Naive thymus-derived CD4-positive, alpha-beta T cell (primary cell): Measurements from ENCODE around the gene IGSF5. TPM values are rescaled to one million over a fixed set of nuclear protein-coding genes. Genes with fewer than 3 reads are reported as not detected.
A peak's percentile ranks its signal among the peaks of the same experiment; 100 is the strongest.

Experiments
- ATAC-seq: fragments of 150-1000 bp; cut with Tn5 transposase; 2 replicates; pipeline ENCODE4 v1.10.0; 2021; ENCODE audit warnings: mild to moderate bottlenecking, moderate library complexity
- CTCF ChIA-PET: fragments of 350-600 bp; sonication (Branson Sonifier 250); formaldehyde crosslinking; loops from one replicate; lab custom pipeline; 2021; ENCODE audit warnings: antibody characterized with exemption; lab: Charles Lee
- POLR2A ChIA-PET: fragments of 350-600 bp; sonication (Branson Sonifier 250); formaldehyde crosslinking; loops from one replicate; lab custom pipeline; 2021; ENCODE audit warnings: antibody characterized with exemption, inconsistent platforms; lab: Charles Lee
- DNase-seq, 9 donors: peaks; one replicate each; pipeline versions ENCODE4 v3.0.0 to v3.0.0-alpha.2; 2020 to 2022; ENCODE audit warnings: mixed read lengths in 1 of 9
- H3K27ac ChIP-seq: one replicate; pipeline ENCODE4 v1.7.0; 2013; ENCODE audit warnings: mild to moderate bottlenecking, low read depth, low read length, moderate library complexity
- H3K27me3 ChIP-seq, 2 donors: one replicate each; pipeline ENCODE4 v1.7.0; 2013; ENCODE audit warnings: low read length in 2 of 2, mild to moderate bottlenecking in 2 of 2, moderate library complexity in 2 of 2; ENCODE audit not compliant: control insufficient read depth in 2 of 2, insufficient read depth in 2 of 2
- H3K36me3 ChIP-seq, 3 experiments: 1 replicate in 2 of 3; 2 replicates in 1 of 3; pipeline ENCODE4 v1.7.0; 2013; ENCODE audit warnings: low read length in 3 of 3, mild to moderate bottlenecking in 3 of 3, moderate library complexity in 1 of 3; ENCODE audit not compliant: insufficient read depth in 3 of 3, control insufficient read depth in 2 of 3
- H3K4me1 ChIP-seq, 2 donors: one replicate each; pipeline ENCODE4 v1.7.0; 2013; ENCODE audit warnings: low read length in 2 of 2, mild to moderate bottlenecking in 2 of 2, moderate library complexity in 1 of 2; ENCODE audit not compliant: control insufficient read depth in 2 of 2, insufficient read depth in 2 of 2
- H3K4me3 ChIP-seq: 2 replicates; pipeline ENCODE4 v1.7.0; 2013; ENCODE audit warnings: mild to moderate bottlenecking, low read length
- H3K9me3 ChIP-seq, 3 experiments: 1 replicate in 2 of 3; 2 replicates in 1 of 3; pipeline ENCODE4 v1.7.0; 2013; ENCODE audit warnings: low read length in 3 of 3; ENCODE audit not compliant: control insufficient read depth in 2 of 3
- H3K27ac Mint-ChIP-seq, 9 donors: one replicate each; pipeline ENCODE4 v1.8.0; 2020 to 2022; ENCODE audit warnings: mixed read lengths in 9 of 9, mild to moderate bottlenecking in 8 of 9, moderate library complexity in 5 of 9, inconsistent platforms in 2 of 9
- H3K27me3 Mint-ChIP-seq, 5 donors: one replicate each; pipeline ENCODE4 v1.8.0; 2021 to 2022; ENCODE audit warnings: mixed read lengths in 5 of 5, mild to moderate bottlenecking in 1 of 5
- H3K36me3 Mint-ChIP-seq, 5 donors: one replicate each; pipeline ENCODE4 v1.8.0; 2020 to 2022; ENCODE audit warnings: mixed read lengths in 5 of 5, mild to moderate bottlenecking in 3 of 5, inconsistent platforms in 1 of 5
- H3K4me1 Mint-ChIP-seq, 7 donors: one replicate each; pipeline ENCODE4 v1.8.0; 2020 to 2022; ENCODE audit warnings: mixed read lengths in 7 of 7, mild to moderate bottlenecking in 3 of 7, inconsistent platforms in 1 of 7
- H3K4me3 Mint-ChIP-seq, 10 donors: one replicate each; pipeline ENCODE4 v1.8.0; 2020 to 2022; ENCODE audit warnings: mild to moderate bottlenecking in 10 of 10, mixed read lengths in 10 of 10, moderate library complexity in 6 of 10, inconsistent platforms in 2 of 10
- H3K9me3 Mint-ChIP-seq, 11 donors: one replicate each; pipeline ENCODE4 v1.8.0; 2020 to 2022; ENCODE audit warnings: mixed read lengths in 11 of 11, mild to moderate bottlenecking in 4 of 11, inconsistent platforms in 1 of 11, moderate library complexity in 1 of 11
- intact Hi-C, 2 donors: fragments of 100-400 bp; cut with micrococcal nuclease; formaldehyde crosslinking; loops; one replicate each; pipeline ENCODE4 v1.15.1; 2023
- polyA plus RNA-seq, 2 donors: library from polyadenylated mRNA; unstranded; fragments of 300-500 nt; fragmentation: Illumina TruSeq; gene quantifications; one replicate each; pipeline ENCODE4 v1.2.3, GENCODE V29; 2021
- total RNA-seq, 6 experiments: library from RNA in 5 of 6; stranded (reverse) in 5 of 6; gene quantifications; 1 replicate in 5 of 6; 2 replicates in 1 of 6; pipeline ENCODE4 v1.2.3 and lab custom pipeline; 2021 to 2026

Gene IGSF5
- total and polyA plus RNA-seq, 7 experiments from 2014 or later = not detected

- Histone ChIP-seq H3K27ac (no peak overlapping the region), H3K36me3 (no peaks in the 10 kb centered on the region), H3K4me3 (no peak overlapping the region), H3K4me1 (no peaks in the 10 kb centered on the region), H3K27me3 (no peaks in the 10 kb centered on the region), H3K9me3 (peaks cover 0 to 7% (median 0%) of the 10 kb centered on the region in 3 experiments)
- H3K9me3 Mint-ChIP-seq = peaks cover 0 to 21% (median 5%) of the 10 kb centered on the region in 11 donors
- no peak overlapping the region for H3K4me3 Mint-ChIP-seq
- CTCF ChIA-PET = no interaction called here
- H3K4me1 Mint-ChIP-seq = no peaks in the 10 kb centered on the region
- intact Hi-C loops = no loop called here
- H3K36me3 Mint-ChIP-seq = peaks cover 0 to 5% (median 0%) of the 10 kb centered on the region in 5 donors
- ATAC-seq (no peak), DNase-seq (no peak)
- POLR2A ChIA-PET = no interaction called here
- peaks cover 0 to 14% (median 5%) of the 10 kb centered on the region in 5 donors for H3K27me3 Mint-ChIP-seq
- no peak overlapping the region for H3K27ac Mint-ChIP-seq
Observed at GRCh38 chr21:39754811-39755210, 9.8 kb downstream of the IGSF5 start.

- DNase-seq (no peak), ATAC-seq (no peak)
- Histone ChIP-seq H3K4me3 (no peak overlapping the region), H3K27ac (no peak overlapping the region), H3K4me1 (no peaks in the 10 kb centered on the region), H3K27me3 (no peaks in the 10 kb centered on the region), H3K9me3 (peaks cover 0 to 7% (median 0%) of the 10 kb centered on the region in 3 experiments), H3K36me3 (no peaks in the 10 kb centered on the region)
- CTCF ChIA-PET = no interaction called here
- intact Hi-C loops = no loop called here
- Mint-ChIP-seq H3K36me3 (peaks cover 0 to 5% (median 0%) of the 10 kb centered on the region in 5 donors), H3K27me3 (peaks cover 0 to 14% (median 5%) of the 10 kb centered on the region in 5 donors), H3K27ac (no peak overlapping the region), H3K4me1 (no peaks in the 10 kb centered on the region), H3K4me3 (no peak overlapping the region), H3K9me3 (peaks cover 0 to 24% (median 5%) of the 10 kb centered on the region in 11 donors)
- POLR2A ChIA-PET = no interaction called here
Observed at GRCh38 chr21:39756285-39756684, 11.3 kb downstream of the IGSF5 start.

- Histone ChIP-seq H3K4me1 (no peaks in the 10 kb centered on the region), H3K27ac (no peak overlapping the region), H3K4me3 (no peak overlapping the region), H3K27me3 (no peaks in the 10 kb centered on the region), H3K36me3 (no peaks in the 10 kb centered on the region), H3K9me3 (no peaks in the 10 kb centered on the region)
- peaks cover 0 to 11% (median 3%) of the 10 kb centered on the region in 11 donors for H3K9me3 Mint-ChIP-seq
- H3K4me1 Mint-ChIP-seq = no peaks in the 10 kb centered on the region
- H3K27ac Mint-ChIP-seq = no peak overlapping the region
- CTCF ChIA-PET = no interaction called here
- intact Hi-C loops = no loop called here
- no peak overlapping the region for H3K4me3 Mint-ChIP-seq
- H3K36me3 Mint-ChIP-seq = no peaks in the 10 kb centered on the region
- DNase-seq (no peak), ATAC-seq (no peak)
- POLR2A ChIA-PET = no interaction called here
- H3K27me3 Mint-ChIP-seq = peaks cover 0 to 12% (median 8%) of the 10 kb centered on the region in 5 donors
Observed at GRCh38 chr21:39763272-39763970, 18.4 kb downstream of the IGSF5 start.

- DNase-seq = no peak
- no peak for ATAC-seq
- no peaks in the 10 kb centered on the region for H3K36me3 ChIP-seq
- no peaks in the 10 kb centered on the region for H3K27me3 ChIP-seq
- H3K27ac Mint-ChIP-seq = peak overlapping the region in 1 of 9 donors; percentile 31
- H3K27ac ChIP-seq = no peak overlapping the region
- H3K4me3 Mint-ChIP-seq = no peak overlapping the region
- intact Hi-C loops = no loop called here
- POLR2A ChIA-PET = no interaction called here
- H3K36me3 Mint-ChIP-seq = no peaks in the 10 kb centered on the region
- H3K4me3 ChIP-seq = no peak overlapping the region
- H3K9me3 Mint-ChIP-seq = peaks cover 0 to 12% (median 0%) of the 10 kb centered on the region in 11 donors
- H3K4me1 Mint-ChIP-seq = no peaks in the 10 kb centered on the region
- H3K4me1 ChIP-seq = no peaks in the 10 kb centered on the region
- CTCF ChIA-PET = no interaction called here
- no peaks in the 10 kb centered on the region for H3K9me3 ChIP-seq
- H3K27me3 Mint-ChIP-seq = peaks cover 0 to 10% (median 4%) of the 10 kb centered on the region in 5 donors
Observed at GRCh38 chr21:39774227-39774626, 29.2 kb downstream of the IGSF5 start.

- intact Hi-C loops = no loop called here
- H3K27me3 Mint-ChIP-seq = peaks cover 0 to 10% (median 4%) of the 10 kb centered on the region in 5 donors
Observed at GRCh38 chr21:39775816-39776215, 30.8 kb downstream of the IGSF5 start.

GRCh38 chr21:39776589-39776988 is 31.6 kb downstream of the IGSF5 start:
- no peaks in the 10 kb centered on the region for H3K4me1 Mint-ChIP-seq
- peaks cover 0 to 10% (median 4%) of the 10 kb centered on the region in 5 donors for H3K27me3 Mint-ChIP-seq
- DNase-seq (no peak), ATAC-seq (no peak)
- Histone ChIP-seq H3K4me3 (no peak overlapping the region), H3K27me3 (no peaks in the 10 kb centered on the region), H3K36me3 (no peaks in the 10 kb centered on the region), H3K4me1 (no peaks in the 10 kb centered on the region), H3K9me3 (no peaks in the 10 kb centered on the region), H3K27ac (no peak overlapping the region)
- H3K4me3 Mint-ChIP-seq = no peak overlapping the region
- peaks cover 0 to 12% (median 2%) of the 10 kb centered on the region in 11 donors for H3K9me3 Mint-ChIP-seq
- H3K36me3 Mint-ChIP-seq = no peaks in the 10 kb centered on the region
- intact Hi-C loops = no loop called here
- ChIA-PET POLR2A (no interaction called here), CTCF (no interaction called here)
- no peak overlapping the region for H3K27ac Mint-ChIP-seq

More at GRCh38 chr21:39775816-39776215, 30.8 kb downstream of the IGSF5 start:
- Histone ChIP-seq H3K9me3 (no peaks in the 10 kb centered on the region), H3K27ac (no peak overlapping the region), H3K4me3 (no peak overlapping the region), H3K36me3 (no peaks in the 10 kb centered on the region), H3K27me3 (no peaks in the 10 kb centered on the region), H3K4me1 (no peaks in the 10 kb centered on the region)
- Mint-ChIP-seq H3K36me3 (no peaks in the 10 kb centered on the region), H3K9me3 (peaks cover 0 to 12% (median 2%) of the 10 kb centered on the region in 11 donors), H3K4me1 (no peaks in the 10 kb centered on the region), H3K27ac (no peak overlapping the region), H3K4me3 (no peak overlapping the region)
- DNase-seq (no peak), ATAC-seq (no peak)
- CTCF ChIA-PET = no interaction called here
- POLR2A ChIA-PET = no interaction called here

- H3K27me3 Mint-ChIP-seq = peaks cover 0 to 9% (median 4%) of the 10 kb centered on the region in 5 donors
- no peak overlapping the region for H3K27ac ChIP-seq
- no peaks in the 10 kb centered on the region for H3K36me3 Mint-ChIP-seq
- no peak overlapping the region for H3K27ac Mint-ChIP-seq
- POLR2A ChIA-PET = no interaction called here
- ATAC-seq (no peak), DNase-seq (no peak)
- H3K9me3 Mint-ChIP-seq = peaks cover 0 to 9% (median 2%) of the 10 kb centered on the region in 11 donors
- H3K4me1 Mint-ChIP-seq = no peaks in the 10 kb centered on the region
- no peaks in the 10 kb centered on the region for H3K36me3 ChIP-seq
- H3K4me3 Mint-ChIP-seq = no peak overlapping the region
- H3K27me3 ChIP-seq = no peaks in the 10 kb centered on the region
- no peaks in the 10 kb centered on the region for H3K9me3 ChIP-seq
- CTCF ChIA-PET = no interaction called here
- H3K4me1 ChIP-seq = no peaks in the 10 kb centered on the region
- intact Hi-C loops = no loop called here
- H3K4me3 ChIP-seq = no peak overlapping the region
Observed at GRCh38 chr21:39781331-39781730, 36.3 kb downstream of the IGSF5 start.
